GM21717 (cell line): Measurements from ENCODE around the gene CPED1.
A peak's percentile ranks its signal among the peaks of the same experiment; 100 is the strongest.
"Not testable (repeated sequence)": the region's sequence is repeated elsewhere in the genome, so short reads cannot be mapped to it uniquely, and the experiment has no call there.

Experiments used
- ATAC-seq: cut with Tn5 transposase; IDR thresholded peaks from one replicate; pipeline ENCODE4 v1.9.1; 2021; ENCODE audit warnings: mild to moderate bottlenecking, moderate library complexity; ENCODE audit not compliant: unreplicated experiment

CPED1 gene

GRCh38 chr7:121301446-121302213, 313.1 kb downstream of the CPED1 start:
- ATAC-seq, result no peak

- ATAC-seq, result peak; percentile 97
Observed at GRCh38 chr7:121302214-121302745, 313.8 kb downstream of the CPED1 start.

GRCh38 chr7:121303422-121304101, 315.1 kb downstream of the CPED1 start:
- no peak for ATAC-seq

- ATAC-seq, result no peak
Observed at GRCh38 chr7:121304102-121304658, 315.7 kb downstream of the CPED1 start.

GRCh38 chr7:121305109-121305508, 316.6 kb downstream of the CPED1 start:
- ATAC-seq, result no peak

- no peak for ATAC-seq
Observed at GRCh38 chr7:121306565-121306964, 318.1 kb downstream of the CPED1 start.

- no peak for ATAC-seq
Observed at GRCh38 chr7:121307021-121307574, 318.6 kb downstream of the CPED1 start.

GRCh38 chr7:121313220-121313792, 324.8 kb downstream of the CPED1 start:
- ATAC-seq, result no peak

GRCh38 chr7:121313793-121314676, 325.5 kb downstream of the CPED1 start:
- ATAC-seq, result peak; percentile 94

- ATAC-seq, result not testable (repeated sequence)
Observed at GRCh38 chr7:121315170-121315569, 326.7 kb downstream of the CPED1 start.

- ATAC-seq, result no peak
Observed at GRCh38 chr7:121322460-121322859, 333.9 kb downstream of the CPED1 start.

GRCh38 chr7:121323515-121324302, 335.2 kb downstream of the CPED1 start:
- ATAC-seq, result no peak

GRCh38 chr7:121327671-121328070, 339.2 kb downstream of the CPED1 start:
- no peak for ATAC-seq

GRCh38 chr7:121328508-121329190, 340.1 kb downstream of the CPED1 start, which contains the start of gene WNT16:
WNT16 (plus strand) TSS chr7:121329000; CDS start chr7:121329293, 293 bp downstream.
- no peak for ATAC-seq

GRCh38 chr7:121329191-121330052, 340.9 kb downstream of the CPED1 start:
- peak; percentile 72 for ATAC-seq

- peak; percentile 35 for ATAC-seq
Observed at GRCh38 chr7:121330053-121330833, 341.7 kb downstream of the CPED1 start.

- no peak for ATAC-seq
Observed at GRCh38 chr7:121331048-121331447, 342.5 kb downstream of the CPED1 start.
